ENCODE results near the gene WDR86. TPM values are rescaled to one million over a fixed set of nuclear protein-coding genes. Genes with fewer than 3 reads are reported as not detected.

The WDR86 gene
- total RNA-seq, 6 donors from 2014 or later: 1.1 to 17.4 (median 3.9) TPM

DNA sequence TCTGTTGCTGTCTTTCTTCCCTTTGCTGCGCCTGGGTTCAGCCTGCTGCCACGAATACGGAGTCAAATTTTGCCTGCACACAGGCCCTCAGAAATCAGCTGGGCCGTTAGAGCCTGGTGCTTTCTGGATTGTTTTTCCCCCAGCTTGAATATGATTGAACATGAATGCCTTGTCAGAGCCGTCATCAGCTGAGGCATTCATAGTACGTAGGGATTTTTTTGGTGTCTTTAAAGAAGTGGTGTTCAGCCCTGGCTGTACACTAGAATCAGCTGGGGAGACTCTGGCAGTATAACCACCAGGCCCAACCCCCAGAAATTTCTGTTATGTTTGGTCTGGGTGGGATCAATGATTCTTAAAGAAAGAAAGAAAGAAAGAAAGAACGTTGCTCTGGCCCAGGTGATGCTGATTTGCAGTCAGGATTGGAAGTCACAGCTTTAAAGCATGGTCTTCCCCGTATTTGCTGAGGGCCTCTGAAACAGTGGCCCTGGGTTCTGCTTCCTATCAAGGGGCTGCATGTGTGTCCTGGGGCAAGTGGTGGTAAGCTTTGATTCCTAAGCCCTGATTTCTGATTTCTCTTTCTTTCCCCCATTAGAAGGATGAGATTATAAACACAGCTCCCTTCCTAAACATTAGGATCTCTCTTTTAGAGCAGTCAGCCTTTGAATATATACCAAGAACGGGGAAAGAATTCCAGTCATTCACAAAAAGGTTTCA, 43.5 kb downstream of the WDR86 start:
- no peak for ATAC-seq (ENCODE audit: low FRiP score in 2 of 2)
- peaks cover 12 to 54% (median 31%) of the 10 kb centered on the region in 4 donors for H3K36me3 ChIP-seq
- WGBS, 2 donors: 71 to 78% methylated on average over 9 of the region's 9 CpGs
- H3K4me3 ChIP-seq: no peak overlapping the region
- H3K4me1 ChIP-seq: peaks cover 6 to 11% (median 7%) of the 10 kb centered on the region in 4 donors
- TF ChIP-seq POLR2A (IDR thresholded peaks at IDR 0.05) (no peak), POLR2AphosphoS5 (IDR thresholded peaks at IDR 0.05) (no peak), EP300 (IDR thresholded peaks at IDR 0.05) (no peak)
- TF ChIP-seq, protein P1, sequence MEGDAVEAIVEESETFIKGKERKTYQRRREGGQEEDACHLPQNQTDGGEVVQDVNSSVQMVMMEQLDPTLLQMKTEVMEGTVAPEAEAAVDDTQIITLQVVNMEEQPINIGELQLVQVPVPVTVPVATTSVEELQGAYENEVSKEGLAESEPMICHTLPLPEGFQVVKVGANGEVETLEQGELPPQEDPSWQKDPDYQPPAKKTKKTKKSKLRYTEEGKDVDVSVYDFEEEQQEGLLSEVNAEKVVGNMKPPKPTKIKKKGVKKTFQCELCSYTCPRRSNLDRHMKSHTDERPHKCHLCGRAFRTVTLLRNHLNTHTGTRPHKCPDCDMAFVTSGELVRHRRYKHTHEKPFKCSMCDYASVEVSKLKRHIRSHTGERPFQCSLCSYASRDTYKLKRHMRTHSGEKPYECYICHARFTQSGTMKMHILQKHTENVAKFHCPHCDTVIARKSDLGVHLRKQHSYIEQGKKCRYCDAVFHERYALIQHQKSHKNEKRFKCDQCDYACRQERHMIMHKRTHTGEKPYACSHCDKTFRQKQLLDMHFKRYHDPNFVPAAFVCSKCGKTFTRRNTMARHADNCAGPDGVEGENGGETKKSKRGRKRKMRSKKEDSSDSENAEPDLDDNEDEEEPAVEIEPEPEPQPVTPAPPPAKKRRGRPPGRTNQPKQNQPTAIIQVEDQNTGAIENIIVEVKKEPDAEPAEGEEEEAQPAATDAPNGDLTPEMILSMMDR (IDR thresholded peaks at IDR 0.05): no peak
- H3K27ac ChIP-seq: peak overlapping the region; percentile 19 to 72 (median 52)
- H3K27me3 ChIP-seq: no peaks in the 10 kb centered on the region
- no peaks in the 10 kb centered on the region for H3K9me3 ChIP-seq
- DNase-seq: no peak

DNA sequence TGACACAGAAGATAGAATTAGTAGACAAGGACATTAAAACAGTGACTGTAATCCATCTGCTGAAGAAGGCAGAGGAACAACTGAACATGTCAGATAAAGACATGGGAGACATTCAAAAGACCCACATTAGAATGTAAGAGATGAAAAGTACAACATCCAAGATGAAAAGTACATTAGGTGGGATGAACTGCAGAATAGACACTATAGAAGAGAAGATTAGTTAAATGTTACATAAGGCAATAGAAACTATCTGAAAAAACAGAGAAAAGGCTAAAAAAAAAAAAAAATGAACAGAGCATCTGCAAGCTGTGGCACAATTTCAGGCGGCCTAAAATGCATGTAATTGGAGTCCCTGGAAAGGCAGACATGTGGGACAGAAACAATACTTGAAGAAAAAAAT, 46.7 kb downstream of the WDR86 start:
- TF ChIP-seq POLR2AphosphoS5 (IDR thresholded peaks at IDR 0.05) (no peak), POLR2A (IDR thresholded peaks at IDR 0.05) (no peak), EP300 (IDR thresholded peaks at IDR 0.05) (no peak)
- TF ChIP-seq, protein P1 (IDR thresholded peaks at IDR 0.05): no peak
- no peak overlapping the region for H3K27ac ChIP-seq
- DNase-seq (no peak), ATAC-seq (ENCODE audit: low FRiP score in 2 of 2) (no peak)
- H3K4me3 ChIP-seq: no peak overlapping the region
- H3K36me3 ChIP-seq: peaks cover 22 to 57% (median 37%) of the 10 kb centered on the region in 4 donors
- H3K4me1 ChIP-seq: peaks cover 2 to 6% (median 6%) of the 10 kb centered on the region in 4 donors
- WGBS, 2 donors: 100% methylated on average over 1 of the region's 1 CpG
- no peaks in the 10 kb centered on the region for H3K9me3 ChIP-seq
- no peaks in the 10 kb centered on the region for H3K27me3 ChIP-seq

DNA sequence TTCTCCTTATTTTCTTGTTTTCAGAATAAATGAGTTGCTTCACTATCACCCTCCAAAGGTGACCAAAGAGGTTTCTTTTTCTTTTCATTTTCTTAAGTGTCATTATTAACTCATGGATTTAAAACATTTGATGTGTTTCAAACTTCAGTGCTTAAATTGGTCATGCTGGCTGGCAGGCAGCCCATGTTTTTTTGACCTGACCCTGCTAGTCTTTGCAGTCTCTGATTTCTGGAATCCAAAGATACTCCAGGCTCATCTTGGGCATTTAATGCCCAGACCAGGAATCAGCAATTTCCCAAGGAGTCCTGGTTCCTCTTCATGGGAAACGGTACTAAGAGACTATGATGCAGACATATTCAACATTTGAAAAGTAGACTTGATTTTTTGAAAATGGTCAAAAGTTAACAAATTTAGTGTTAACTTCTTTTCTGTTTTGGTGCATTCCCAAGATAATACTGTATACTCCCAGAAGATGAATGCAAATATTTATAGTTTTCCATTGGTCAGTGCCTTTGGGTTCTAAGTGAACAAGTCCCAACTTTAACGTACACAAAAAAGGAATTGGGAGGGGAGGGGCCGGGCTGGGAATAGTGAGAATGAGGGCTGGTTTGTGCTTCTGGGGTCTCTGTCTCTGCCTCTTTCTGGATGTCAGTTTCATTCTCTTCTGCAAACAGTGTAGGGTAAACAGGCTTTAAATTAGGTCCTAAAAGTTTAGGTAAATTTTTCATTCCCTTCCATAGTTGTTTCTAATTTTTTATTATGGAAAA, 48.5 kb downstream of the WDR86 start:
- 81 to 94% methylated on average over 3 of the region's 3 CpGs for WGBS, 2 donors

DNA sequence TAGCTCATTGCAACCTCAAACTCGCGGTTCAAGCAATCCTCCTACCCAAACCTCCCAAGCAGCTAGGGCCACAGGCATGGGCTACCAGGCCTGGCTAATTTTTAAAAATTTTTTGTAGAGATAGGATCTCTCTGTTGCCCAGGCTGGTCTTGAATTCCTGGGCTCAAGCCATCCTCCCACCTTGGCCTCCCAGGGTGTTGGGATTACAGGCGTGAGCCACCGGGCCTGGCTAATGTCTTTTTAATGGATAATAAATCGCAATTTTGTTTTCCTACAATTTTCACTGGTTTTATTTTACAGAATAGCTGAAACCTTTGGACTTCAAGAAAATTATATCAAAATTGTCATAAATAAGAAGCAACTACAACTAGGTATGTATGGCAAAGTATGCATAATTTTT, 57.3 kb downstream of the WDR86 start:
- ATAC-seq (ENCODE audit: low FRiP score in 2 of 2): no peak

More for the DNA sequence above, 48.5 kb downstream of the WDR86 start:
- peaks cover 28 to 75% (median 55%) of the 10 kb centered on the region in 4 donors for H3K36me3 ChIP-seq
- no peak overlapping the region for H3K4me3 ChIP-seq
- H3K4me1 ChIP-seq: peaks cover 0 to 6% (median 0%) of the 10 kb centered on the region in 4 donors
- H3K9me3 ChIP-seq: no peaks in the 10 kb centered on the region
- no peak overlapping the region for H3K27ac ChIP-seq
- DNase-seq (no peak), ATAC-seq (ENCODE audit: low FRiP score in 2 of 2) (no peak)
- H3K27me3 ChIP-seq: no peaks in the 10 kb centered on the region
- TF ChIP-seq POLR2A (IDR thresholded peaks at IDR 0.05) (no peak), EP300 (IDR thresholded peaks at IDR 0.05) (no peak), POLR2AphosphoS5 (IDR thresholded peaks at IDR 0.05) (no peak)
- TF ChIP-seq, protein P1 (IDR thresholded peaks at IDR 0.05): no peak

DNA sequence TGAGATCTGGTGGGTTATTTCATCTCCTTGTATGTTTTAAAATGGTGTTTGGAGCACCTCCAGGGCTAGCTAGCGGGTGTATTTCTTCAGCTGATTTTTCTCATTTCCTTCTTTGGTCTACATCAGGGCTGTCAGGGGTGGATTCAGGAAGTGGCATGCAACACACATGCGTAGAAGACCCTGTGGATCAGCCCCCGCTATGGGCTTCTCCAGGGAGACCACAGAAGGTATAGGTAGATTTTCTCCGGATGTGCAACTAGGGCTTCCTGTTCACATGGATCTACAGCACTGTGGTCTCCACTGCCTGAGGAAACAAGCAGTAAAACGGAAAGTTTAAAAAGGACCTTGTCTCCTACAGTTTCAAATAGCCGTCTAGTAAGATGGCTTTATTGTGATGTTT, 57.9 kb downstream of the WDR86 start:
- Histone ChIP-seq H3K9me3 (no peaks in the 10 kb centered on the region), H3K27ac (peak overlapping the region in 2 of 4 donors; percentile 18 to 32), H3K4me1 (peaks cover 13 to 23% (median 16%) of the 10 kb centered on the region in 4 donors), H3K4me3 (no peak overlapping the region), H3K27me3 (no peaks in the 10 kb centered on the region), H3K36me3 (peaks cover 30 to 78% (median 50%) of the 10 kb centered on the region in 4 donors)
- ATAC-seq (ENCODE audit: low FRiP score in 2 of 2) (peak in 1 of 2 donors; percentile 43), DNase-seq (peak in 1 of 2 donors; percentile 39)
- WGBS, 2 donors: 58 to 73% methylated on average over 6 of the region's 6 CpGs
- TF ChIP-seq EP300 (IDR thresholded peaks at IDR 0.05) (no peak), POLR2A (IDR thresholded peaks at IDR 0.05) (no peak)
- TF ChIP-seq, protein P1 (IDR thresholded peaks at IDR 0.05): no peak

More for the DNA sequence above, 57.3 kb downstream of the WDR86 start:
- H3K4me1 ChIP-seq: peaks cover 13 to 23% (median 16%) of the 10 kb centered on the region in 4 donors
- 74 to 89% methylated on average over 5 of the region's 5 CpGs for WGBS, 2 donors
- no peak for DNase-seq
- peak overlapping the region in 1 of 4 donors; percentile 18 for H3K27ac ChIP-seq
- TF ChIP-seq POLR2A (IDR thresholded peaks at IDR 0.05): no peak
- no peak overlapping the region for H3K4me3 ChIP-seq
- no peaks in the 10 kb centered on the region for H3K27me3 ChIP-seq
- peaks cover 30 to 78% (median 50%) of the 10 kb centered on the region in 4 donors for H3K36me3 ChIP-seq
- H3K9me3 ChIP-seq: no peaks in the 10 kb centered on the region

Data from upper lobe of left lung (tissue), 6 donors.